Measurements from ENCODE around the gene RELN.

The RELN gene

GRCh38 chr7:103712991-103713778, 276.3 kb downstream of the RELN start:
- Mint-ChIP-seq H3K27me3 (peaks cover 4% of the 10 kb centered on the region), H3K4me1 (ENCODE audit: low read depth) (no peaks in the 10 kb centered on the region), H3K4me3 (no peak overlapping the region), H3K36me3 (ENCODE audit: low read depth) (no peaks in the 10 kb centered on the region), H3K9me3 (no peaks in the 10 kb centered on the region), H3K27ac (no peak overlapping the region)

- no peaks in the 10 kb centered on the region for H3K4me1 Mint-ChIP-seq (ENCODE audit: low read depth)
- H3K36me3 Mint-ChIP-seq (ENCODE audit: low read depth) = no peaks in the 10 kb centered on the region
- H3K4me3 Mint-ChIP-seq = no peak overlapping the region
- no peaks in the 10 kb centered on the region for H3K9me3 Mint-ChIP-seq
- H3K27ac Mint-ChIP-seq = no peak overlapping the region
- peaks cover 4% of the 10 kb centered on the region for H3K27me3 Mint-ChIP-seq
Observed at GRCh38 chr7:103711413-103711812, 278.0 kb downstream of the RELN start.

GRCh38 chr7:103710247-103710646, 279.2 kb downstream of the RELN start:
- Mint-ChIP-seq H3K27ac (no peak overlapping the region), H3K4me1 (ENCODE audit: low read depth) (no peaks in the 10 kb centered on the region), H3K27me3 (no peaks in the 10 kb centered on the region), H3K36me3 (ENCODE audit: low read depth) (no peaks in the 10 kb centered on the region), H3K9me3 (no peaks in the 10 kb centered on the region), H3K4me3 (no peak overlapping the region)

GRCh38 chr7:103706805-103707204, 282.7 kb downstream of the RELN start:
- Mint-ChIP-seq H3K4me3 (no peak overlapping the region), H3K9me3 (no peaks in the 10 kb centered on the region), H3K27ac (no peak overlapping the region), H3K27me3 (peaks cover 7% of the 10 kb centered on the region), H3K36me3 (ENCODE audit: low read depth) (no peaks in the 10 kb centered on the region), H3K4me1 (ENCODE audit: low read depth) (no peaks in the 10 kb centered on the region)

GRCh38 chr7:103705542-103705941, 283.9 kb downstream of the RELN start:
- H3K9me3 Mint-ChIP-seq = no peaks in the 10 kb centered on the region
- H3K36me3 Mint-ChIP-seq (ENCODE audit: low read depth) = no peaks in the 10 kb centered on the region
- H3K4me3 Mint-ChIP-seq = no peak overlapping the region
- H3K27ac Mint-ChIP-seq = no peak overlapping the region
- H3K27me3 Mint-ChIP-seq = peaks cover 7% of the 10 kb centered on the region
- H3K4me1 Mint-ChIP-seq (ENCODE audit: low read depth) = no peaks in the 10 kb centered on the region

- no peaks in the 10 kb centered on the region for H3K9me3 Mint-ChIP-seq
- no peaks in the 10 kb centered on the region for H3K36me3 Mint-ChIP-seq (ENCODE audit: low read depth)
- no peak overlapping the region for H3K27ac Mint-ChIP-seq
- no peaks in the 10 kb centered on the region for H3K4me1 Mint-ChIP-seq (ENCODE audit: low read depth)
- peaks cover 7% of the 10 kb centered on the region for H3K27me3 Mint-ChIP-seq
- H3K4me3 Mint-ChIP-seq = no peak overlapping the region
Observed at GRCh38 chr7:103704701-103705100, 284.8 kb downstream of the RELN start.

- Mint-ChIP-seq H3K27ac (no peak overlapping the region), H3K36me3 (ENCODE audit: low read depth) (no peaks in the 10 kb centered on the region), H3K4me3 (no peak overlapping the region), H3K9me3 (no peaks in the 10 kb centered on the region), H3K27me3 (peaks cover 7% of the 10 kb centered on the region), H3K4me1 (ENCODE audit: low read depth) (no peaks in the 10 kb centered on the region)
Observed at GRCh38 chr7:103702982-103703381, 286.5 kb downstream of the RELN start.

- Mint-ChIP-seq H3K4me1 (ENCODE audit: low read depth) (no peaks in the 10 kb centered on the region), H3K4me3 (no peak overlapping the region), H3K9me3 (no peaks in the 10 kb centered on the region), H3K27ac (no peak overlapping the region), H3K36me3 (ENCODE audit: low read depth) (no peaks in the 10 kb centered on the region), H3K27me3 (peaks cover 7% of the 10 kb centered on the region)
Observed at GRCh38 chr7:103702454-103702853, 287.0 kb downstream of the RELN start.

- H3K36me3 Mint-ChIP-seq (ENCODE audit: low read depth) = no peaks in the 10 kb centered on the region
- H3K27me3 Mint-ChIP-seq = peaks cover 7% of the 10 kb centered on the region
- no peak overlapping the region for H3K27ac Mint-ChIP-seq
- H3K9me3 Mint-ChIP-seq = no peaks in the 10 kb centered on the region
- no peaks in the 10 kb centered on the region for H3K4me1 Mint-ChIP-seq (ENCODE audit: low read depth)
- H3K4me3 Mint-ChIP-seq = no peak overlapping the region
Observed at GRCh38 chr7:103699032-103699431, 290.4 kb downstream of the RELN start.

GRCh38 chr7:103698064-103698463, 291.4 kb downstream of the RELN start:
- Mint-ChIP-seq H3K27ac (no peak overlapping the region), H3K27me3 (peaks cover 7% of the 10 kb centered on the region), H3K4me1 (ENCODE audit: low read depth) (no peaks in the 10 kb centered on the region), H3K9me3 (no peaks in the 10 kb centered on the region), H3K36me3 (ENCODE audit: low read depth) (no peaks in the 10 kb centered on the region), H3K4me3 (no peak overlapping the region)

GRCh38 chr7:103695521-103695920, 293.9 kb downstream of the RELN start:
- Mint-ChIP-seq H3K4me1 (ENCODE audit: low read depth) (no peaks in the 10 kb centered on the region), H3K36me3 (ENCODE audit: low read depth) (no peaks in the 10 kb centered on the region), H3K27ac (no peak overlapping the region), H3K27me3 (no peaks in the 10 kb centered on the region), H3K4me3 (no peak overlapping the region), H3K9me3 (no peaks in the 10 kb centered on the region)

- no peak overlapping the region for H3K27ac Mint-ChIP-seq
- no peaks in the 10 kb centered on the region for H3K4me1 Mint-ChIP-seq (ENCODE audit: low read depth)
- H3K27me3 Mint-ChIP-seq = no peaks in the 10 kb centered on the region
- H3K4me3 Mint-ChIP-seq = no peak overlapping the region
- H3K9me3 Mint-ChIP-seq = no peaks in the 10 kb centered on the region
- no peaks in the 10 kb centered on the region for H3K36me3 Mint-ChIP-seq (ENCODE audit: low read depth)
Observed at GRCh38 chr7:103694304-103694703, 295.2 kb downstream of the RELN start.

GRCh38 chr7:103691291-103691690, 298.2 kb downstream of the RELN start:
- Mint-ChIP-seq H3K36me3 (ENCODE audit: low read depth) (no peaks in the 10 kb centered on the region), H3K4me3 (no peak overlapping the region), H3K9me3 (no peaks in the 10 kb centered on the region), H3K4me1 (ENCODE audit: low read depth) (no peaks in the 10 kb centered on the region), H3K27ac (no peak overlapping the region), H3K27me3 (peaks cover 8% of the 10 kb centered on the region)

- Mint-ChIP-seq H3K27me3 (peaks cover 8% of the 10 kb centered on the region), H3K9me3 (no peaks in the 10 kb centered on the region), H3K4me1 (ENCODE audit: low read depth) (no peaks in the 10 kb centered on the region), H3K4me3 (no peak overlapping the region), H3K27ac (no peak overlapping the region), H3K36me3 (ENCODE audit: low read depth) (no peaks in the 10 kb centered on the region)
Observed at GRCh38 chr7:103690242-103690974, 299.1 kb downstream of the RELN start.

- peaks cover 10% of the 10 kb centered on the region for H3K27me3 Mint-ChIP-seq
- H3K4me1 Mint-ChIP-seq (ENCODE audit: low read depth) = no peaks in the 10 kb centered on the region
- no peak overlapping the region for H3K4me3 Mint-ChIP-seq
- no peak overlapping the region for H3K27ac Mint-ChIP-seq
- no peaks in the 10 kb centered on the region for H3K9me3 Mint-ChIP-seq
- H3K36me3 Mint-ChIP-seq (ENCODE audit: low read depth) = no peaks in the 10 kb centered on the region
Observed at GRCh38 chr7:103689255-103689654, 300.2 kb downstream of the RELN start.
